Measurements from ENCODE around the gene GRIN2A. TPM values are rescaled to one million over a fixed set of nuclear protein-coding genes. Genes with fewer than 3 reads are reported as not detected.

Gene GRIN2A
- total RNA-seq, 1 donor from 2014 or later: 0.09 TPM

GRCh38 chr16:9820476-9821246, 361.6 kb downstream of the GRIN2A start:
- DNase-seq: no peak
- no peak for TF ChIP-seq CTCF (IDR thresholded peaks at IDR 0.05)
- ATAC-seq: no peak
- H3K4me1 ChIP-seq: no peaks in the 10 kb centered on the region
- H3K9me3 ChIP-seq: no peaks in the 10 kb centered on the region
- no peak overlapping the region for H3K27ac ChIP-seq
- no peak overlapping the region for H3K4me3 ChIP-seq
- intact Hi-C loops (cut with DNase I): no loop called here
- no peaks in the 10 kb centered on the region for H3K36me3 ChIP-seq
- no peaks in the 10 kb centered on the region for H3K27me3 ChIP-seq

GRCh38 chr16:9818702-9819101, 363.5 kb downstream of the GRIN2A start:
- no peak for TF ChIP-seq CTCF (IDR thresholded peaks at IDR 0.05)

DNA sequence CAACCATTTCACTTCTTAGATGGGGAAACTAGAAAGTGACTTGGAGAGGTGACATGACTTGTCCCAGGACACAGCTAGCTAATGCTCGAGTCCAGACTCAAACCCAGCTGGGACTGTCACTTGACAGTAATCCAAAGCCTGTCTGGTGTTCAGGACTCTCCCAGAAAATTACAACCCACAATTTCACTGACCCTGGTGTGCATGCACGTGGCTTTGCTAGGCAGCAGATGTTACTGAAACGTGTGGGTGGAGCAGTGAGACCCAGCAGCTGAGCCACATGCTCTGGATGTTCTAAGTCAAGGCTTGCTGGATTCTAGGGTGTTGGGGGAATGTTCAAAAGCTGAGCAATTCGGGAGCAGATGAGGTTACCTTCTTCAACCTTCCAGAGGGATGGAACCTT, 364.6 kb downstream of the GRIN2A start:
- Histone ChIP-seq H3K4me3 (no peak overlapping the region), H3K36me3 (no peaks in the 10 kb centered on the region), H3K27me3 (no peaks in the 10 kb centered on the region), H3K9me3 (no peaks in the 10 kb centered on the region), H3K27ac (no peak overlapping the region), H3K4me1 (no peaks in the 10 kb centered on the region)
- intact Hi-C loops (cut with DNase I): no loop called here
- DNase-seq (no peak), ATAC-seq (no peak)
- no peak for TF ChIP-seq CTCF (IDR thresholded peaks at IDR 0.05)

More at GRCh38 chr16:9818702-9819101, 363.5 kb downstream of the GRIN2A start:
- DNase-seq: no peak
- H3K4me1 ChIP-seq: no peaks in the 10 kb centered on the region
- no peaks in the 10 kb centered on the region for H3K36me3 ChIP-seq
- H3K27me3 ChIP-seq: no peaks in the 10 kb centered on the region
- no peaks in the 10 kb centered on the region for H3K9me3 ChIP-seq
- H3K4me3 ChIP-seq: no peak overlapping the region
- no peak for ATAC-seq
- no peak overlapping the region for H3K27ac ChIP-seq
- intact Hi-C loops (cut with DNase I): no loop called here

DNA sequence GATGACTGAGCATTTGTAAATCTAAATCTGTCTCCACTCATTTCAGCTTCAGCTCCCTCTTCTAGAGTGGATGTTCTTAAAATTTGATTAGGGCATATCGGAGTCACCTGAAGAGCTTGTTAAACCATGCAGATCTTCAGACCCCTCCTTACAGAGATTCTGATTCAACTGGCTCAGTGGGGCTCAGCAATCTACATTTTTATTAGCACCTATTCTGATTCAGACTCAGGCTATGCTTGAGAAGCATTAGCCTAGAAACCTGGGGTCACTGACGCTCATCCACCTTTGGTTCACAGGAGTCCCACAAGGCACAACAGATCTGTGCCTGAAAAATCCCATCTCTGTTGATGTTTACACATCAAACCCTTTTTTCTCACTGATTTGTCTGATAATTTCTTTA, 365.6 kb downstream of the GRIN2A start:
- DNase-seq (no peak), ATAC-seq (no peak)
- intact Hi-C loops (cut with DNase I): no loop called here
- Histone ChIP-seq H3K9me3 (no peaks in the 10 kb centered on the region), H3K4me1 (no peaks in the 10 kb centered on the region), H3K36me3 (no peaks in the 10 kb centered on the region), H3K27ac (no peak overlapping the region), H3K27me3 (no peaks in the 10 kb centered on the region), H3K4me3 (no peak overlapping the region)
- TF ChIP-seq CTCF (IDR thresholded peaks at IDR 0.05): no peak

GRCh38 chr16:9813665-9814064, 368.6 kb downstream of the GRIN2A start:
- DNase-seq (no peak), ATAC-seq (no peak)
- Histone ChIP-seq H3K9me3 (no peaks in the 10 kb centered on the region), H3K4me1 (no peaks in the 10 kb centered on the region), H3K36me3 (no peaks in the 10 kb centered on the region), H3K27me3 (no peaks in the 10 kb centered on the region), H3K27ac (no peak overlapping the region), H3K4me3 (no peak overlapping the region)
- intact Hi-C loops (cut with DNase I): no loop called here
- TF ChIP-seq CTCF (IDR thresholded peaks at IDR 0.05): no peak

Data from upper lobe of right lung (tissue), 1 donor.